NCI-H446 treated with DMSO at 0.1 percent for 48 hours (cell line): ENCODE measurements around the gene MRNIP.

Source experiments
- DNase-seq: peaks from one replicate; lab custom pipeline; 2025; lab: John Stamatoyannopoulos, UW

MRNIP gene

GRCh38 chr5:179821298-179822058 is 37.1 kb downstream of the MRNIP start:
- DNase-seq: peak; percentile 75

- no peak for DNase-seq
Measured at GRCh38 chr5:179820483-179821297, 37.9 kb downstream of the MRNIP start, which contains the start of gene SQSTM1. SQSTM1 (plus strand) TSS chr5:179820905; CDS start chr5:179820937, 32 bp downstream.

DNA sequence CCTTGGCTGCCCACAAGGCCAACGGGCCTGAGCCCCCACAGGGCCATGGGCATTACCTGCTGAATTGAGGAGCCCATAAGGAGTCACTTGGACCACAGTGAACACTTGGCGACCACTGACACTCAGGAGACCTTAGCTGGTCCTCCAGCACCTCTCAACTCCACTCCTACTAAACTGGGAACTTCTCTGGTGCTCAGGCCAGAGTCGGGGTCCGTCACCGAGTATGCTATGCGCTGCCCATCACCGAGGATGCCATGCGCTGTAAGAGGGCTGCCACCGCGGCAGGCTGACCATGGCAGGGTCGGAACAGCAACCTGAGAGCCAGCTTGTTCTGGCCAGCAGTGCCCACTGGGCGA is 38.5 kb downstream of the MRNIP start:
- no peak for DNase-seq

GRCh38 chr5:179819296-179820126 is 39.1 kb downstream of the MRNIP start:
- no peak for DNase-seq

GRCh38 chr5:179818746-179819295 is 39.8 kb downstream of the MRNIP start:
- no peak for DNase-seq

DNA sequence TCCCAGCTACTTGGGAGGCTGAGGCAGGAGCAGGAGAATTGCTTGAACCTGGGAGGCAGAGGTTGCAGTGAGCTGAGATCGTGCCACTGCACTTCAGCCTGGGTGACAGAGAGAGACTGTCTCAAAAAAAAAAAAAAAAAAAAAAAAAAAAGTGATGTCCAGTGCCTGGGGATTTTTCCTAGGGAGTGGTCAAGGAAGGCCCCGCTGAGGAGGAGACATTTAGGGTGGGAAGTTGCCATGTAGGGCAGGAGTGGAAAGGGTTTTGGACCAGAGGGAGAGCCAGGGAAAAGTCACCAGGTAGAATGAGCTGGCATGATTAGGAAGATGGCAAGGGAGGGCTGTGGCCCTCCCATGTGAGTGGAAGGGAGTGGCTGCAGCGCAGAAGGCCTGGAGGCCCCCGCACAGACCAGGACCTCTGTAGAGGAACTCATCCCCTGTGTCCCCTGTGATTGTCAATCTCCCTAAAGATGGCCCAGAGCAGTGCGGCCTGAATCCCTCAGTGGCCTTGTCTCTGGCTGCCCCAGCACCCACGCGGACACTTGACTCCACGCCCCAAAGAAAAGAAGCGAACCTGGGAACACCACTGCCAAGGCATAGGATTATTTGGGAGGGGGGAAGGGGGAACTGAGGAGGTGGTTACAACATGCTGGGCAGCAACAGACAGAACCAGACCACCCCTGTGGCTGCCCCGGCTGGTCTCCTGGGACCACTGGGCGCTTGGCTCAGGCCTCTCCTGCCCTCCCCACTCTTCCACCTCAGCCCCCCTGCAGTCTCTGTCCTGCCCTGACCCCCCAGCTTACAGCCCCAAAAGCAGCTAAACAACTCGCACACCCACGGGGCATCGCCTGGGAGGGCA is 40.5 kb downstream of the MRNIP start:
- DNase-seq: no peak

- no peak for DNase-seq
Measured at GRCh38 chr5:179817470-179817840, 41.2 kb downstream of the MRNIP start.

DNA sequence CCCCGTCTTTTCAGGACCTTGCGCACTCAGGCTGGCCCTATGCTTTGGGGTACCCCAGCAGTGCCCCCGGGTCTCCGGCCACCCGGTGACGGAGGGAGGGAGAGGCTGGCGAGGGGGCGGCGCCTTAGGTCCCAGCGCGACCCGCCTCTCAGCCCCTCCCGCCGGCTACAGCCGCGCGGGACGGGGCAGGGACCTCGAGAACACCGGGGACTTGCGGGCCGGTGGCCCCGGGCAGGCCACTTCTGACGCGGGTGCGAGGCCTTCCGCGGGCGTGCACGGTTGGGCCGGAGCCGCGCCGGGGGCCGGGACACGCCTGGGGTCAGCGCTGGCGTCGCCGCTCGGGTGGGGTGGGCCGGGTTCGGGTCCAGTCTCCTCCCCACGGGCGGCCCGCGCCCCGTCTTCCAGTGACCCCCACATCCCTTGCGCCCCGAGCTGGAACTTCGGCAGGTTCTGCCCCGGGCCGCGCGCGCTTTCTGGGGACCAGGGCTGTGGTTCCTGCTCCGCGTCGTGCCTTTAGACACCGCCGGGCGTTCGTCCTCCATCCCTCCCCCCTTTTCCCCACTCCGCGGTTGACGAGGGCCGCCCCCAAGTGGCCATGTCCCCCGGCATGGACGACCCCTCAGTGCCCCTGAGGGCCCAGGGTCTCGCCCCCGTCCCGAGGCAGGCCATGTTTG is 41.7 kb downstream of the MRNIP start:
- no peak for DNase-seq

GRCh38 chr5:179816401-179816795 is 42.2 kb downstream of the MRNIP start:
- DNase-seq: no peak

- DNase-seq: no peak
Measured at GRCh38 chr5:179815491-179816249, 42.9 kb downstream of the MRNIP start.

GRCh38 chr5:179814090-179814489 is 44.5 kb downstream of the MRNIP start:
- DNase-seq: no peak

- no peak for DNase-seq
Measured at GRCh38 chr5:179812997-179813607, 45.5 kb downstream of the MRNIP start.

- DNase-seq: no peak
Measured at GRCh38 chr5:179812135-179812825, 46.3 kb downstream of the MRNIP start.

DNA sequence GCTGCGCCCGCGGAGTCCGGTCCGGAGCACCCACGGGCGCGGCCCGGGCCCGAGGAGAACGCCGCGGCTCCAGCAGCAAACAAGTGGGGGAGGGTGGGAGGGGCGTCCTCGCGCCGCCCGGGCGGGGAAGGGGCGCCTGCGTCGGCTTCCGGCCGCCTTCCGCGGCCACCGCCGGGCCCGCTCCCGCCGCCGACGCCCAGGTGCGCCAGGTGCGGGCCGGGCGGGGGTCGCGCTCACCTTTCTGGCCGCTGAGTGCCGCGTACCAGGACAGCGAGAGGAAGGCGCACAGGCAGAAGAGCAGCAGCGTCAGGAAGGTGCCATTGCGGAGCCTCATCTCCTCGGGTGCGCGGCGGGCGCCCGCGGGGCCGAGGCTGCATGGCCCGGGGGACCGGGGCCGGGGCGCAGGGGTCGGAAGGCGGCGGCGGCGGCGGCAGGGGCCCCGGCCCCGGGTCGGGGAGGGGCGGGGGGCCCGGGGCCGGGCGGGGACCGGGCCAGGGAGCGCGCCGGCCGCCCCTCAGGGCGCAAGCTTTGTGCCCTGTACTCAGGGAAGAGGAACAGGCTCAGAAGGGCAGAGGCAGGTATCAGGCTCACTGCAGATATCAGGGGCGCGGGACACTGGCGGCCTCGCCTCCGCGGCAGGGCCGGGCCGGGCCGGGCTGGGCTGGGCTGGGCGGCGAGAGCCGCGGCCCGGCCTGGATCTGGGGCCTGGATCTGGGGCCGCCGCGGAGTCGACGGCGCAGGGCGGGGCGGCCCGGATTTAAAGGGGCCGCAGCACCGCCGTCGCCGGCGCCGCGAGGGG is 52.2 kb downstream of the MRNIP start, which contains the start of gene MGAT4B:
MGAT4B (minus strand) TSS at position 617 of the 799 bp plus-strand sequence; CDS start at position 334, 283 bp downstream.
- DNase-seq: peak; percentile 14

GRCh38 chr5:179805529-179806249 is 52.9 kb downstream of the MRNIP start:
- no peak for DNase-seq

- no peak for DNase-seq
Measured at GRCh38 chr5:179805070-179805528, 53.5 kb downstream of the MRNIP start.

GRCh38 chr5:179804555-179804947 is 54.1 kb downstream of the MRNIP start:
- DNase-seq: no peak
